Measurements from ENCODE around the gene NUMBL. TPM values are rescaled to one million over a fixed set of nuclear protein-coding genes. Genes with fewer than 3 reads are reported as not detected.
A peak's percentile ranks its signal among the peaks of the same experiment; 100 is the strongest.

Gene NUMBL
- total and polyA plus RNA-seq, 2 of the 13 experiments (the other 11 are each of a cell fraction or from before 2014, with no cell fraction given): 0.49 to 2.3 TPM

DNA sequence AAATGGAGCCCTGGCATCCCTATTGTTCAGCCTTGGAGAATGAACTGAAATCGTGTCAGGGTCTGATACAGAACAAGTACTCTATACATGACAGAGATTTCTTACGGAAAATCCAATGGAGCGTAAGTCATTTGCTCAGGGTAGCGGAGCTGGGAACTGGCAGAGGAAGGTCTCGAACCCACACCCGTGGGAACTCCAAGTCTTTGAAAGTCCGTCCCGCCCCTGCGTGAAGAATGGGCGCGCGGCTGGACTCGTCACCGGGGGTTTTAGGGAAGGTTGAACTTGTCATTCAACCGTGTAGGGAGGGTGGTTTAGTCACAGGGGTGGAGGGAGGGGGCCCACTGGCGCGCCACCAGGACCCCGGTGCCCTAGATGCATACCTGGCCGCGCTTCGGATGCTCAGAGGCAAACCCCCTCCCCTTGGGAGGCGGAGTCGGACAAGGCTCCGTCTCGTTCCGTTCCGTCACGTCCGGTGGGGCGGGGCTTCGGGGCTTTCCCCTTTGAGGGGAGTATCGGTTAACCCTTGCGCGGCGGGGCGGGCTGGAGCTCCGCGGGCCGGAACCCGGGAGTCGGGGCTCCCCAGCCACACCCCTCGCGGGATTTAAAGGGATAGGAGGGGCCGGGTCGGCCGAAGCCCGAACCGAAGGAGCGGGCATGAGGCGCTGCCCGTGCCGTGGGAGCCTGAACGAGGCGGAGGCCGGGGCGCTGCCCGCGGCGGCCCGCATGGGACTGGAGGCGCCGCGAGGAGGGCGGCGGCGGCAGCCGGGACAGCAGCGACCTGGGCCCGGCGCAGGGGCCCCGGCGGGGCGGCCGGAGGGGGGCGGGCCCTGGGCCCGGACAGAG is 26.3 kb upstream of the NUMBL start, which contains the start of the genes COQ8B and ITPKC (continued):
- TF ChIP-seq, protein P1, sequence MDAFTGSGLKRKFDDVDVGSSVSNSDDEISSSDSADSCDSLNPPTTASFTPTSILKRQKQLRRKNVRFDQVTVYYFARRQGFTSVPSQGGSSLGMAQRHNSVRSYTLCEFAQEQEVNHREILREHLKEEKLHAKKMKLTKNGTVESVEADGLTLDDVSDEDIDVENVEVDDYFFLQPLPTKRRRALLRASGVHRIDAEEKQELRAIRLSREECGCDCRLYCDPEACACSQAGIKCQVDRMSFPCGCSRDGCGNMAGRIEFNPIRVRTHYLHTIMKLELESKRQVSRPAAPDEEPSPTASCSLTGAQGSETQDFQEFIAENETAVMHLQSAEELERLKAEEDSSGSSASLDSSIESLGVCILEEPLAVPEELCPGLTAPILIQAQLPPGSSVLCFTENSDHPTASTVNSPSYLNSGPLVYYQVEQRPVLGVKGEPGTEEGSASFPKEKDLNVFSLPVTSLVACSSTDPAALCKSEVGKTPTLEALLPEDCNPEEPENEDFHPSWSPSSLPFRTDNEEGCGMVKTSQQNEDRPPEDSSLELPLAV (CRISPR knock-in tag; conservative IDR thresholded peaks at IDR 0.05; ENCODE audit: low read depth): no peak
- peak; percentile 15; the same call in 1 of the 2 replicates for TF ChIP-seq ZNF564 (CRISPR knock-in tag; IDR thresholded peaks at IDR 0.05)
- TF ChIP-seq SALL1 (CRISPR knock-in tag; IDR thresholded peaks at IDR 0.05): peak; percentile 62
- TF ChIP-seq AGO2 (optimal IDR thresholded peaks at IDR 0.05; ENCODE audit: low read depth, low read length): peak; percentile 47
- no peak for TF ChIP-seq ZNF468 (CRISPR knock-in tag; IDR thresholded peaks at IDR 0.05)
- no peak for TF ChIP-seq ZNF792 (CRISPR knock-in tag; IDR thresholded peaks at IDR 0.05)
- TF ChIP-seq MLLT10 (CRISPR knock-in tag; IDR thresholded peaks at IDR 0.05): no peak
- no peak; the same call in 1 of the 2 replicates for TF ChIP-seq CHCHD3 (CRISPR knock-in tag; IDR thresholded peaks at IDR 0.05)
- no peak for TF ChIP-seq SMYD3 (CRISPR knock-in tag; IDR thresholded peaks at IDR 0.05)
- no peak for TF ChIP-seq ZNF30 (CRISPR knock-in tag; IDR thresholded peaks at IDR 0.05)
- TF ChIP-seq ZNF432 (CRISPR knock-in tag; IDR thresholded peaks at IDR 0.05; ENCODE audit: borderline replicate concordance): no peak
- TF ChIP-seq, protein P2, sequence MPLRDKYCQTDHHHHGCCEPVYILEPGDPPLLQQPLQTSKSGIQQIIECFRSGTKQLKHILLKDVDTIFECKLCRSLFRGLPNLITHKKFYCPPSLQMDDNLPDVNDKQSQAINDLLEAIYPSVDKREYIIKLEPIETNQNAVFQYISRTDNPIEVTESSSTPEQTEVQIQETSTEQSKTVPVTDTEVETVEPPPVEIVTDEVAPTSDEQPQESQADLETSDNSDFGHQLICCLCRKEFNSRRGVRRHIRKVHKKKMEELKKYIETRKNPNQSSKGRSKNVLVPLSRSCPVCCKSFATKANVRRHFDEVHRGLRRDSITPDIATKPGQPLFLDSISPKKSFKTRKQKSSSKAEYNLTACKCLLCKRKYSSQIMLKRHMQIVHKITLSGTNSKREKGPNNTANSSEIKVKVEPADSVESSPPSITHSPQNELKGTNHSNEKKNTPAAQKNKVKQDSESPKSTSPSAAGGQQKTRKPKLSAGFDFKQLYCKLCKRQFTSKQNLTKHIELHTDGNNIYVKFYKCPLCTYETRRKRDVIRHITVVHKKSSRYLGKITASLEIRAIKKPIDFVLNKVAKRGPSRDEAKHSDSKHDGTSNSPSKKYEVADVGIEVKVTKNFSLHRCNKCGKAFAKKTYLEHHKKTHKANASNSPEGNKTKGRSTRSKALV (CRISPR knock-in tag; IDR thresholded peaks at IDR 0.05): peak; percentile 36; the same call in 1 of the 2 replicates
- no peak for TF ChIP-seq ZNF33B (CRISPR knock-in tag; IDR thresholded peaks at IDR 0.05)
- TF ChIP-seq, protein P3, sequence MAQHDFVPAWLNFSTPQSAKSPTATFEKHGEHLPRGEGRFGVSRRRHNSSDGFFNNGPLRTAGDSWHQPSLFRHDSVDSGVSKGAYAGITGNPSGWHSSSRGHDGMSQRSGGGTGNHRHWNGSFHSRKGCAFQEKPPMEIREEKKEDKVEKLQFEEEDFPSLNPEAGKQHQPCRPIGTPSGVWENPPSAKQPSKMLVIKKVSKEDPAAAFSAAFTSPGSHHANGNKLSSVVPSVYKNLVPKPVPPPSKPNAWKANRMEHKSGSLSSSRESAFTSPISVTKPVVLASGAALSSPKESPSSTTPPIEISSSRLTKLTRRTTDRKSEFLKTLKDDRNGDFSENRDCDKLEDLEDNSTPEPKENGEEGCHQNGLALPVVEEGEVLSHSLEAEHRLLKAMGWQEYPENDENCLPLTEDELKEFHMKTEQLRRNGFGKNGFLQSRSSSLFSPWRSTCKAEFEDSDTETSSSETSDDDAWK (CRISPR knock-in tag; IDR thresholded peaks at IDR 0.05): no peak
- TF ChIP-seq ZNF546 (CRISPR knock-in tag; conservative IDR thresholded peaks at IDR 0.05): no peak
- TF ChIP-seq HMGA1 (CRISPR knock-in tag; conservative IDR thresholded peaks at IDR 0.05): no peak
- TF ChIP-seq, protein P4, sequence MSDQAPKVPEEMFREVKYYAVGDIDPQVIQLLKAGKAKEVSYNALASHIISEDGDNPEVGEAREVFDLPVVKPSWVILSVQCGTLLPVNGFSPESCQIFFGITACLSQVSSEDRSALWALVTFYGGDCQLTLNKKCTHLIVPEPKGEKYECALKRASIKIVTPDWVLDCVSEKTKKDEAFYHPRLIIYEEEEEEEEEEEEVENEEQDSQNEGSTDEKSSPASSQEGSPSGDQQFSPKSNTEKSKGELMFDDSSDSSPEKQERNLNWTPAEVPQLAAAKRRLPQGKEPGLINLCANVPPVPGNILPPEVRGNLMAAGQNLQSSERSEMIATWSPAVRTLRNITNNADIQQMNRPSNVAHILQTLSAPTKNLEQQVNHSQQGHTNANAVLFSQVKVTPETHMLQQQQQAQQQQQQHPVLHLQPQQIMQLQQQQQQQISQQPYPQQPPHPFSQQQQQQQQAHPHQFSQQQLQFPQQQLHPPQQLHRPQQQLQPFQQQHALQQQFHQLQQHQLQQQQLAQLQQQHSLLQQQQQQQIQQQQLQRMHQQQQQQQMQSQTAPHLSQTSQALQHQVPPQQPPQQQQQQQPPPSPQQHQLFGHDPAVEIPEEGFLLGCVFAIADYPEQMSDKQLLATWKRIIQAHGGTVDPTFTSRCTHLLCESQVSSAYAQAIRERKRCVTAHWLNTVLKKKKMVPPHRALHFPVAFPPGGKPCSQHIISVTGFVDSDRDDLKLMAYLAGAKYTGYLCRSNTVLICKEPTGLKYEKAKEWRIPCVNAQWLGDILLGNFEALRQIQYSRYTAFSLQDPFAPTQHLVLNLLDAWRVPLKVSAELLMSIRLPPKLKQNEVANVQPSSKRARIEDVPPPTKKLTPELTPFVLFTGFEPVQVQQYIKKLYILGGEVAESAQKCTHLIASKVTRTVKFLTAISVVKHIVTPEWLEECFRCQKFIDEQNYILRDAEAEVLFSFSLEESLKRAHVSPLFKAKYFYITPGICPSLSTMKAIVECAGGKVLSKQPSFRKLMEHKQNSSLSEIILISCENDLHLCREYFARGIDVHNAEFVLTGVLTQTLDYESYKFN (CRISPR knock-in tag; conservative IDR thresholded peaks at IDR 0.05): peak; percentile 39
- TF ChIP-seq ZNF768 (CRISPR knock-in tag; IDR thresholded peaks at IDR 0.05): peak; percentile 27; the same call in 1 of the 2 replicates
- no peak for TF ChIP-seq PRPF4 (IDR thresholded peaks at IDR 0.05; ENCODE audit: low read depth, low read length, poor library complexity, severe bottlenecking)
- no peak for TF ChIP-seq ZNF552 (CRISPR knock-in tag; IDR thresholded peaks at IDR 0.05; ENCODE audit: borderline replicate concordance)
- no peak for TF ChIP-seq SP140L (CRISPR knock-in tag; IDR thresholded peaks at IDR 0.05; ENCODE audit: borderline replicate concordance)

Measured in HepG2 (cell line).